ENCODE measurements around the gene NEURL3. TPM values are rescaled to one million over a fixed set of nuclear protein-coding genes. Genes with fewer than 3 reads are reported as not detected.
"Not testable (repeated sequence)": the region's sequence is repeated elsewhere in the genome, so short reads cannot be mapped to it uniquely, and the experiment has no call there.

NEURL3 gene
- total RNA-seq = under 1 TPM in 1 of 2 donors, not detected in 1; 0.44 TPM
- 0 reads per million in 2 donors for total RNA-seq

- peaks cover 16% of the 10 kb centered on the region for H3K27me3 Mint-ChIP-seq
- no peak within 1 kb of the TSS for H3K4me3 Mint-ChIP-seq
- no peak for DNase-seq
- no peak within 1 kb of the TSS for H3K27ac Mint-ChIP-seq
- no peaks in the 10 kb centered on the region for H3K36me3 Mint-ChIP-seq (ENCODE audit: low read depth)
- H3K4me1 Mint-ChIP-seq = peaks cover 25% of the 10 kb centered on the region
- no peaks in the 10 kb centered on the region for H3K9me3 ChIP-seq (ENCODE audit: control insufficient read depth, low read length, poor library complexity, severe bottlenecking)
- ATAC-seq = no peak
These were observed at the start of gene NEURL3 for GRCh38 chr2:96505231-96505889. TSS of gene NEURL3 (minus strand) at chr2:96505357. CDS start at chr2:96505286, 71 bp downstream.

GRCh38 chr2:96554293-96555145, 49.4 kb upstream of the NEURL3 start:
- peak overlapping the region; percentile 87 for H3K27ac Mint-ChIP-seq
- H3K9me3 ChIP-seq (ENCODE audit: control insufficient read depth, low read length, poor library complexity, severe bottlenecking) = no peaks in the 10 kb centered on the region
- peak overlapping the region; percentile 63 for H3K4me3 Mint-ChIP-seq
- DNase-seq (peak; percentile 53 to 62 (median 58)), ATAC-seq (peak; percentile 69)
- no peaks in the 10 kb centered on the region for H3K27me3 Mint-ChIP-seq
- no peaks in the 10 kb centered on the region for H3K36me3 Mint-ChIP-seq (ENCODE audit: low read depth)
- peaks cover 25% of the 10 kb centered on the region for H3K4me1 Mint-ChIP-seq

GRCh38 chr2:96553957-96554292, 48.8 kb upstream of the NEURL3 start:
- H3K36me3 Mint-ChIP-seq (ENCODE audit: low read depth); DNase-seq; ATAC-seq; H3K9me3 ChIP-seq (ENCODE audit: control insufficient read depth, low read length, poor library complexity, severe bottlenecking); H3K27me3 Mint-ChIP-seq: not testable (repeated sequence)
- Mint-ChIP-seq H3K4me1 (peaks cover 25% of the 10 kb centered on the region), H3K4me3 (peak overlapping the region; percentile 60), H3K27ac (peak overlapping the region; percentile 87)

DNA sequence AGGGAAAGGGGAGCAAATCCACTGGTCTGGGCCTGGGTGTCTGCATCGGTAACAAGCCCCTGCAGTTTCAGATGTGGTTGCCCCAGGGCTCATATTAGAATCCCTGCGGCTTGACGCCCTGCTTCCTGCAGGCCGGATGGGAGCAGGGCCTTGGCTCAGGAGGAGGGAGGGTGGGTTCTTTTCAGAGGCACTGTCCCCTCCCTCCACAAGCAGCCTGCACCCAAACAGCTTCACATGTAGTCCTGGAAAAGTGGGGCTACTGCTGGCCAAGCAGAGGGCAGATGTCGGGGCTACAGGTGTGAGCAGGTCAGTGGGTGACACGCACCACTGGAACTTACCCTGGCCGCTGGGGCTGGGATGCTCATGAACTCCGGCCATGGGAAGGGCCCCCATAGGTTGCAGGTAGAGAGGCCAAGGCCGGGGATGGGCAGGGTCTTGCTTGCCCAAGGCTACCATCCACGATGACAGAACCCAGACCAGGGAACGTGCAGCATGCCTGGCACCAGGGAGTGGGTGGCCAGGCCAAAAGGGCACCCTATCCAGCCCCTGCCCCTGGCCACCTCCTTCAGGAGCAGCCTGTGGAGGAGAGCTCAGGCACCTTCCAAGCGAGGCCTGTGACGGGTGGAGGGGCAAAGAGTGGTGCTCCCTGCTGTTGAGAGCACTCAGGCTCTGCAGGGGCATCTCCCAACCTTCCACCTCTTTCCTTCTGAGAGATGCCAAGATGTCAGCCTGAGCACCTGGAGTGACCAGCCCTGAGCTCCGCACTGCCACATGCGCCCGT, 48.2 kb upstream of the NEURL3 start:
- DNase-seq (no peak), ATAC-seq (peak; percentile 6)
- H3K4me3 Mint-ChIP-seq = peak overlapping the region; percentile 60

GRCh38 chr2:96552315-96553175, 47.4 kb upstream of the NEURL3 start:
- Mint-ChIP-seq H3K4me3 (peak overlapping the region; percentile 60), H3K27ac (peak overlapping the region; percentile 87), H3K27me3 (no peaks in the 10 kb centered on the region), H3K36me3 (ENCODE audit: low read depth) (no peaks in the 10 kb centered on the region), H3K4me1 (peaks cover 30% of the 10 kb centered on the region)
- ATAC-seq = no peak
- no peak for DNase-seq
- H3K9me3 ChIP-seq (ENCODE audit: control insufficient read depth, low read length, poor library complexity, severe bottlenecking) = no peaks in the 10 kb centered on the region

More for the DNA sequence above, 48.2 kb upstream of the NEURL3 start:
- peaks cover 25% of the 10 kb centered on the region for H3K4me1 Mint-ChIP-seq
- no peaks in the 10 kb centered on the region for H3K27me3 Mint-ChIP-seq
- no peaks in the 10 kb centered on the region for H3K9me3 ChIP-seq (ENCODE audit: control insufficient read depth, low read length, poor library complexity, severe bottlenecking)
- peak overlapping the region; percentile 87 for H3K27ac Mint-ChIP-seq
- H3K36me3 Mint-ChIP-seq (ENCODE audit: low read depth) = no peaks in the 10 kb centered on the region

DNA sequence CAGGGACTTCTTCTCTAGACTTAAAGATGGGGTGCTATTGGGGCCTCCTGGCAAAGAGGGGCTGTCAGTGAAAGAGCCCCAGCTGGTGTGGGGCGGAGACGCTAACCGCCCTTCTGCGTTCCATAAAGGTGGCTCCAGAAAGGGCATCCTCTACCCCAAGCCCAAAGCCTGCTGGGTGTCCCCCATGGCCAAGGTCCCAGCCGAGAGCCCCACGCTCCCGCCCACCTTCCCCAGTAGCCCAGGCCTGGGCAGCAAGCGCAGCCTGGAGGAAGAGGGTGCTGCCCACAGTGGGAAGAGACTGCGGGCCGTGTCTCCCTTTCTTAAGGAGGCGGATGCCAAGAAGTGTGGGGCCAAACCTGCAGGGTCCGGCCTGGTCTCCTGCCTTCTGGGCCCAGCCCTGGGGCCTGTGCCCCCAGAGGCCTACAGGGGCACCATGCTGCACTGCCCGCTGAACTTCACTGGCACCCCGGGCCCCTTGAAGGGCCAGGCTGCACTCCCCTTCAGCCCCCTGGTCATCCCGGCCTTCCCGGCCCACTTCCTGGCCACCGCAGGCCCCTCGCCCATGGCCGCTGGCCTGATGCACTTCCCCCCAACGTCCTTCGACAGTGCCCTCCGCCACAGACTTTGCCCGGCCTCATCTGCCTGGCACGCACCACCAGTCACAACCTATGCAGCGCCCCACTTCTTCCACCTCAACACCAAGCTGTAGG, 46.6 kb upstream of the NEURL3 start:
- Mint-ChIP-seq H3K4me3 (peak overlapping the region; percentile 58), H3K36me3 (ENCODE audit: low read depth) (no peaks in the 10 kb centered on the region), H3K4me1 (peaks cover 34% of the 10 kb centered on the region), H3K27me3 (no peaks in the 10 kb centered on the region), H3K27ac (peak overlapping the region; percentile 87)
- DNase-seq = no peak
- no peaks in the 10 kb centered on the region for H3K9me3 ChIP-seq (ENCODE audit: control insufficient read depth, low read length, poor library complexity, severe bottlenecking)
- no peak for ATAC-seq

DNA sequence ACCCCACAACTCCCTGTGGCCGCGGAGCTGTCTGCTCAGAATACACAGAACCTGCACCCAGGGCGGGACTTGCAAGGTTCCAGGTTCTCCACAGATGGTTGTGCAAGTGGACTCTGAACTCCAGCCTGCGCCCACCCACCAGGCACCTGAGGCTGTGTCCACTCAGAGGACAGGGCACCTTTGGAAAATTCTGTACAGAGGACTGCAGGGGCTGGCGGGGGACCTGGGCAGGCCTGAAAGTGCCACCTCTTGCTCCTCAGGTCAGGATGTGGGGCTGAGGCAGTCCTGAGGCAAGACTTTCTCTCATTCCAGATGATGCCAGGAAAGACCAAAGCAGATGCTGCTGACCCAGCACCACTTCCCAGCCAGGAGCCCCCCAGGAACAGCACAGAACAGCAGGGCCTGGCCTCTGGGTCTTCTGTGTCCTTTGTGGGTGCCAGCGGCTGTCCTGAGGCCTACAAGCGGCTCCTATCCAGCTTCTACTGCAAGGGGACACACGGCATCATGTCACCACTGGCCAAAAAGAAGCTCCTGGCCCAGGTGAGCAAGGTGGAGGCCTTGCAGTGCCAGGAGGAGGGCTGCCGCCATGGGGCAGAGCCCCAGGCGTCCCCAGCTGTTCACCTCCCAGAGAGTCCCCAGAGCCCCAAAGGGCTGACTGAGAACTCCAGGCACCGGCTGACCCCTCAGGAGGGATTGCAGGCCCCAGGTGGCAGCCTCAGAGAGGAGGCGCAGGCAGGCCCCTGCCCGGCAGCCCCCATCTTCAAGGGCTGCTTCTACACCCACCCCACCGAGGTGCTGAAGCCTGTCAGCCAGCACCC, 45.8 kb upstream of the NEURL3 start:
- no peak overlapping the region for H3K4me3 Mint-ChIP-seq

DNA sequence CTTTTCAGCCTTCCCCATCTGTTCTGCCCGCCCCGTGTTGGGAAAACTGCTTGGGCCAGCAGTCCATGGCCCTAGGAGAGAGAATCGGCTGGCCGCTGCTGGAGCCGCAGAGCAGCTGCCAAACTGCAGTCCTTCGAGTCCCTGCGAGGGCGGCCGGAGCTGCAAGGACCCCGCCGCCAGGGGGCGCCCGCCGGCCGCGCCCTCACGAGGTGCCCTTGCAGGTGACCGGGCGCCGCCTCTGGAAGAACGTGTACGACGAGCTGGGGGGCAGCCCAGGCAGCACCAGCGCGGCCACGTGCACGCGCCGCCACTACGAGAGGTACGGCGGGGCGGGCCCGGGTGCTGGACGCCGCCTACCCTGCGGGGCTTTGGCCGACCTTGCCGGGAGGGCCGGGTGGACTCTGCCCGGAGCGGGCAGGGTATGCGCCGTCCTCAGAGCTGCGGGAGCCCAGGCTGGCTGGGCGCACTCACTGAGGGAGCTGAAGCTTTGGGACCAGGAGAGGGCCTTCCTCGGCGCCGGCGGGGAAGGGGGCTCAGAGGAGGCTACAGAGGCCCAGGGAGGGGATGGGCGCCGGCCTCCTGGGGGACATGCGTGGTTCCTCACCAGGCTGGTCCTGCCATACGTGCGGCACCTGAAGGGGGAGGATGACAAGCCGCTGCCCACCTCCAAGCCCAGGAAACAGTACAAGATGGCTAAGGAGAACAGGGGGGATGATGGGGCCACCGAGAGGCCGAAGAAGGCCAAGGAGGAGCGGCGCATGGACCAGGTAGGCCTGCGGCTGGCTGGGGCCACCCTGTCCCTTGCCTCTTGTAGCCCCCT, 45.0 kb upstream of the NEURL3 start:
- no peaks in the 10 kb centered on the region for H3K36me3 Mint-ChIP-seq (ENCODE audit: low read depth)
- peak overlapping the region; percentile 10 for H3K4me3 Mint-ChIP-seq
- DNase-seq = no peak
- H3K27me3 Mint-ChIP-seq = no peaks in the 10 kb centered on the region
- H3K4me1 Mint-ChIP-seq = peaks cover 46% of the 10 kb centered on the region
- peak overlapping the region; percentile 43 for H3K27ac Mint-ChIP-seq
- H3K9me3 ChIP-seq (ENCODE audit: control insufficient read depth, low read length, poor library complexity, severe bottlenecking) = no peaks in the 10 kb centered on the region
- no peak for ATAC-seq

More for the DNA sequence above, 45.8 kb upstream of the NEURL3 start:
- DNase-seq (no peak), ATAC-seq (no peak)
- H3K36me3 Mint-ChIP-seq (ENCODE audit: low read depth) = no peaks in the 10 kb centered on the region
- H3K9me3 ChIP-seq (ENCODE audit: control insufficient read depth, low read length, poor library complexity, severe bottlenecking) = no peaks in the 10 kb centered on the region
- H3K27ac Mint-ChIP-seq = peak overlapping the region; percentile 87
- H3K4me1 Mint-ChIP-seq = peaks cover 40% of the 10 kb centered on the region
- no peaks in the 10 kb centered on the region for H3K27me3 Mint-ChIP-seq

- no peaks in the 10 kb centered on the region for H3K9me3 ChIP-seq (ENCODE audit: control insufficient read depth, low read length, poor library complexity, severe bottlenecking)
- Mint-ChIP-seq H3K4me3 (no peak overlapping the region), H3K4me1 (peaks cover 45% of the 10 kb centered on the region), H3K27ac (peak overlapping the region; percentile 43), H3K27me3 (no peaks in the 10 kb centered on the region), H3K36me3 (ENCODE audit: low read depth) (no peaks in the 10 kb centered on the region)
- no peak for ATAC-seq
- no peak for DNase-seq
These were observed 44.3 kb upstream of the NEURL3 start for GRCh38 chr2:96549466-96549785.

DNA sequence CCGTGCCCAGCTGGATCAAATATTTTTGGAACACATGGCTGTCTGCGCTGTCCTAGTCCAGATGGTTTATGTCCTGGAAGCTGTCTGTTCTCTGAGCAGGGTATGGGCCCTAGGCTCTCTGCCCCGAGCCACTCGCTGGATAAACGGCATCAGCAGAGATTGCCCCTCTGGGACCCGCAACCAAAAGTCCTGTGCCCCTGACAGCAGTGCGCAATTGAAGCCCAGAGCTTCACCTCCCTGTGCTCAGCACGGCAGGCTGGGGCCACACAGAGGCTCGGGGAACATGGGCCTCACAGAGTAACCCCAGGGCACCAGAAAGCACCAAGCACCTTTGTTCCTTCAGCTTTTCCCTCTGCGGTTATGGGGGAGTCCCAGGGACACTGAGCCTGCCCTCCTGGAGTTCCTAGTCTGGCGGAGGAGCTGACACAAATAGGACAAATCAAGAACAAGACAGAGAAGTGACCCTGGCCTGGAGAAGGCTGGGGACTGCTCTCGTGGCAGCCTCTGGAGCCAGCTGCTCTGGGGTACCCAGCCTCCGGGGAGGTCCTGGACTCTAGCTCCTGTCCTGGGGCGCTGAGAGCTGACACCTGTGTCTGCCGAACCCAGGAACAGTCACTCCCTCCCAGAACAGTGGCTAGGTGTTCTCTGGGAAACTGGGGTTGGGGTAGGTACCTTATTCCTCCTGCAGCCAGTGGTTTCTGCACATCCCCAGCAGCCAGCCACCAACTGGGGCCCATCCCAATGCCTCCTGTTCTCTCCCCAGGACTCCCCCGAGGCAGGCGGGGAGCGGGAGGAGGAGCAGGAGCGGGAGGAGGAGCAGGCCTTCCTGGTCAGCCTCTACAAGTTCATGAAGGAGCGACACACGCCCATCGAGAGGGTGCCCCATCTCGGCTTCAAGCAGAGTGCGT, 43.7 kb upstream of the NEURL3 start:
- H3K9me3 ChIP-seq (ENCODE audit: control insufficient read depth, low read length, poor library complexity, severe bottlenecking) = no peaks in the 10 kb centered on the region
- no peaks in the 10 kb centered on the region for H3K27me3 Mint-ChIP-seq
- H3K4me3 Mint-ChIP-seq = no peak overlapping the region
- peaks cover 2% of the 10 kb centered on the region for H3K36me3 Mint-ChIP-seq (ENCODE audit: low read depth)
- H3K27ac Mint-ChIP-seq = peak overlapping the region; percentile 43
- peaks cover 46% of the 10 kb centered on the region for H3K4me1 Mint-ChIP-seq
- ATAC-seq (no peak), DNase-seq (no peak)

Measured in T-helper 17 cell (primary cell).